ENCODE data around the gene OVOL3.

DNA sequence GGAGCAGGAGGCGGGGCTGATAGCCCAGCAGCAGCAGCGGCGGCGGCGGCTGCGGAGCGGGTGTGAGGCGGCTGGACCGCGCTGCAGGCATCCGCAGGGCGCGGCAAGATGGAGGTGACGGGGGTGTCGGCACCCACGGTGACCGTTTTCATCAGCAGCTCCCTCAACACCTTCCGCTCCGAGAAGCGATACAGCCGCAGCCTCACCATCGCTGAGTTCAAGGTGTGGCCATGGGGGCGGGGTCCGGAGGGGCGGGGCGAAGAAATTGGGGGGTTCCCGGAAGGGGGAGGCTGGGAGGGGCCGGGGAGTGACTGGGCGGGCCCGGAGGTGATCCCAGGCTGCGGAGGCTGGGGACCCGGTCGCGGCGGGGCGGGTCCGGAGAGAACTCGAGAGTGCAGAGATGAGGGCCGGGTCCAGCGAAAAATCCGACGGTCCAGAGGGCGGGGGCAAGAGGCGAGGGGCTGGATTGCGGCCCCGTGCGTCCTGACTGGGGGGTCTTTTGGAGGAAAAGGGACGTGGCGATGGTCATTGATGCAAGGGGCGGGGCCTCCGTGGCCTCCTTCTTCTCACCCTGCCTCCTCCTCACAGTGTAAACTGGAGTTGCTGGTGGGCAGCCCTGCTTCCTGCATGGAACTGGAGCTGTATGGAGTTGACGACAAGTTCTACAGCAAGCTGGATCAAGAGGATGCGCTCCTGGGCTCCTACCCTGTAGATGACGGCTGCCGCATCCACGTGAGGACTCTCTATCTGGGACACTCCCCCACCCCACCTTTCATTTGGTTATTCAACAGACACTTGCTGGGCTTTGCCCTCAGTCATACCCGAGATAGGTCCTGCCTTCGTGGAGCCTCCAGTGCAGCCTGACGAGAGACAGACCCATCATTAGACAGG, 4.8 kb downstream of the OVOL3 start, which contains the start of gene TBCB:
- TF ChIP-seq, protein P1, sequence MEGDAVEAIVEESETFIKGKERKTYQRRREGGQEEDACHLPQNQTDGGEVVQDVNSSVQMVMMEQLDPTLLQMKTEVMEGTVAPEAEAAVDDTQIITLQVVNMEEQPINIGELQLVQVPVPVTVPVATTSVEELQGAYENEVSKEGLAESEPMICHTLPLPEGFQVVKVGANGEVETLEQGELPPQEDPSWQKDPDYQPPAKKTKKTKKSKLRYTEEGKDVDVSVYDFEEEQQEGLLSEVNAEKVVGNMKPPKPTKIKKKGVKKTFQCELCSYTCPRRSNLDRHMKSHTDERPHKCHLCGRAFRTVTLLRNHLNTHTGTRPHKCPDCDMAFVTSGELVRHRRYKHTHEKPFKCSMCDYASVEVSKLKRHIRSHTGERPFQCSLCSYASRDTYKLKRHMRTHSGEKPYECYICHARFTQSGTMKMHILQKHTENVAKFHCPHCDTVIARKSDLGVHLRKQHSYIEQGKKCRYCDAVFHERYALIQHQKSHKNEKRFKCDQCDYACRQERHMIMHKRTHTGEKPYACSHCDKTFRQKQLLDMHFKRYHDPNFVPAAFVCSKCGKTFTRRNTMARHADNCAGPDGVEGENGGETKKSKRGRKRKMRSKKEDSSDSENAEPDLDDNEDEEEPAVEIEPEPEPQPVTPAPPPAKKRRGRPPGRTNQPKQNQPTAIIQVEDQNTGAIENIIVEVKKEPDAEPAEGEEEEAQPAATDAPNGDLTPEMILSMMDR (IDR thresholded peaks at IDR 0.05) = no peak
- TF ChIP-seq POLR2A (IDR thresholded peaks at IDR 0.05) = peak in 1 of 2 donors; percentile 25
- TF ChIP-seq POLR2AphosphoS5 (IDR thresholded peaks at IDR 0.05) = peak in 2 of 3 donors; percentile 75 to 80
